HG03565 (cell line): Measurements from ENCODE around the gene LRCH4.
"Not testable (repeated sequence)": the region's sequence is repeated elsewhere in the genome, so short reads cannot be mapped to it uniquely, and the experiment has no call there.

Experiments
- ATAC-seq: cut with Tn5 transposase; IDR thresholded peaks from one replicate; pipeline ENCODE4 v1.9.1; 2021; ENCODE audit warnings: mild to moderate bottlenecking, moderate library complexity; ENCODE audit not compliant: unreplicated experiment

The LRCH4 gene

GRCh38 chr7:100546129-100546925 is 39.6 kb downstream of the LRCH4 start:
- peak; percentile 28 for ATAC-seq

- peak; percentile 35 for ATAC-seq
These were observed 40.4 kb downstream of the LRCH4 start for GRCh38 chr7:100545360-100546128.

GRCh38 chr7:100544967-100545359 is 41.0 kb downstream of the LRCH4 start:
- ATAC-seq, result no peak

GRCh38 chr7:100544386-100544785 is 41.5 kb downstream of the LRCH4 start:
- no peak for ATAC-seq

GRCh38 chr7:100543586-100543985 is 42.3 kb downstream of the LRCH4 start:
- no peak for ATAC-seq

- ATAC-seq, result not testable (repeated sequence)
These were observed 44.6 kb downstream of the LRCH4 start for GRCh38 chr7:100541309-100541708.

- no peak for ATAC-seq
These were observed 45.7 kb downstream of the LRCH4 start for GRCh38 chr7:100540073-100540723.

- ATAC-seq, result no peak
These were observed 46.4 kb downstream of the LRCH4 start for GRCh38 chr7:100539436-100540006.

- ATAC-seq, result peak; percentile 84
These were observed 47.1 kb downstream of the LRCH4 start, which contains the start of gene AGFG2 for GRCh38 chr7:100538654-100539435. Gene AGFG2, plus strand, starts transcription at chr7:100539203. Its CDS starts 144 bp downstream, at chr7:100539347.

GRCh38 chr7:100538348-100538653 is 47.6 kb downstream of the LRCH4 start:
- no peak for ATAC-seq

- ATAC-seq, result not testable (repeated sequence)
These were observed 49.2 kb downstream of the LRCH4 start for GRCh38 chr7:100536695-100537094.

GRCh38 chr7:100535982-100536381 is 49.9 kb downstream of the LRCH4 start:
- ATAC-seq, result not testable (repeated sequence)

- ATAC-seq, result no peak
These were observed 53.5 kb downstream of the LRCH4 start for GRCh38 chr7:100532165-100533022.

- not testable (repeated sequence) for ATAC-seq
These were observed 57.6 kb downstream of the LRCH4 start for GRCh38 chr7:100528108-100528866.
